Keratinocyte (primary cell): Measurements from ENCODE around the gene BRF1. TPM values are rescaled to one million over a fixed set of nuclear protein-coding genes. Genes with fewer than 3 reads are reported as not detected.

Experiments used
- DNase-seq: peaks from one replicate; pipeline ENCODE4 v3.0.0-alpha.2; 2011; ENCODE audit warnings: low read depth, missing footprints, low spot score
- FAIRE-seq: peaks from 2 replicates; lab custom pipeline; 2011; peaks lifted over from hg19 to GRCh38; lab: Jason Lieb, UNC
- H2AFZ ChIP-seq: 2 replicates; pipeline ENCODE4 v1.6.0; 2012; ENCODE audit warnings: low read length, control low read depth, inconsistent platforms; ENCODE audit not compliant: control insufficient read depth
- H3K27ac ChIP-seq: 2 replicates; pipeline ENCODE4 v1.5.1; 2011; ENCODE audit warnings: low read length; ENCODE audit not compliant: control insufficient read depth, insufficient read depth
- H3K27me3 ChIP-seq: 3 replicates; pipeline ENCODE4 v1.6.0; 2011; ENCODE audit warnings: low read length; ENCODE audit not compliant: control insufficient read depth, insufficient read depth; ENCODE audit errors: extremely low read depth
- H3K36me3 ChIP-seq, 2 experiments: 2 replicates in 1 of 2; 3 replicates in 1 of 2; pipeline ENCODE4 v1.5.1; 2011; ENCODE audit warnings: low read length in 2 of 2, mild to moderate bottlenecking in 1 of 2; ENCODE audit not compliant: control insufficient read depth in 2 of 2, insufficient read depth in 2 of 2; ENCODE audit errors: extremely low read depth in 1 of 2
- H3K4me1 ChIP-seq: 3 replicates; pipeline ENCODE4 v1.5.1; 2011; ENCODE audit warnings: low read length; ENCODE audit not compliant: control insufficient read depth, insufficient read depth; ENCODE audit errors: extremely low read depth
- H3K4me2 ChIP-seq: 3 replicates; pipeline ENCODE4 v1.6.0; 2011; ENCODE audit warnings: low read depth, low read length; ENCODE audit not compliant: control insufficient read depth, insufficient read depth; ENCODE audit errors: extremely low read depth
- H3K4me3 ChIP-seq, 3 experiments: fragments of 200-600 bp in 1 of 3; sonication (generic) in 1 of 3; 2 replicates in 2 of 3; 3 replicates in 1 of 3; pipeline ENCODE4 v1.5.1; 2011 to 2016; ENCODE audit warnings: low read length in 3 of 3, mild to moderate bottlenecking in 3 of 3, control low read depth in 2 of 3, inconsistent platforms in 1 of 3, low read depth in 1 of 3, mixed read lengths in 1 of 3, mixed run types in 1 of 3, moderate library complexity in 1 of 3; ENCODE audit not compliant: control insufficient read depth in 2 of 3, insufficient read depth in 2 of 3; ENCODE audit errors: extremely low read depth in 1 of 3
- H3K79me2 ChIP-seq: 2 replicates; pipeline ENCODE4 v1.6.0; 2012; ENCODE audit warnings: low read length; ENCODE audit not compliant: control insufficient read depth, insufficient read depth
- H3K9ac ChIP-seq: 3 replicates; pipeline ENCODE4 v1.6.0; 2011; ENCODE audit warnings: low read length; ENCODE audit not compliant: control insufficient read depth, insufficient read depth; ENCODE audit errors: extremely low read depth
- H3K9me1 ChIP-seq: 3 replicates; pipeline ENCODE4 v1.6.0; 2011; ENCODE audit warnings: low read length; ENCODE audit not compliant: control insufficient read depth, insufficient read depth; ENCODE audit errors: extremely low read depth
- H3K9me3 ChIP-seq: 2 replicates; pipeline ENCODE4 v1.5.1; 2012; ENCODE audit warnings: low read depth, low read length; ENCODE audit not compliant: control insufficient read depth
- H4K20me1 ChIP-seq: 3 replicates; pipeline ENCODE4 v1.6.0; 2011; ENCODE audit warnings: low read length; ENCODE audit not compliant: control insufficient read depth, insufficient read depth; ENCODE audit errors: extremely low read depth
- CTCF ChIP-seq, 3 experiments: IDR thresholded peaks in 1 of 3; conservative IDR thresholded peaks in 1 of 3; optimal IDR thresholded peaks in 1 of 3; 2 replicates in 2 of 3; 3 replicates in 1 of 3; pipeline versions ENCODE3 to v1.5.1; 2011; ENCODE audit warnings: low read length in 3 of 3, mild to moderate bottlenecking in 3 of 3, moderate library complexity in 2 of 3, control low read depth in 1 of 3, inconsistent platforms in 1 of 3; ENCODE audit not compliant: insufficient read depth in 2 of 3; ENCODE audit errors: extremely low read depth in 1 of 3
- EZH2 ChIP-seq: IDR thresholded peaks from one replicate; pipeline ENCODE4 v1.6.1; 2012; ENCODE audit warnings: inconsistent platforms, mild to moderate bottlenecking, low read length, moderate library complexity
- dilution Hi-C: fragments of 300-500 bp; cut with MboI; formaldehyde crosslinking; loops from one replicate; pipeline ENCODE4 v1.7.0; 2020; ENCODE audit warnings: low sequenced_read_pairs; ENCODE audit not compliant: extremely low pct_ligation_motif_present
- polyA plus RNA-seq, 5 experiments: library from polyadenylated mRNA; depleted of rRNA in 3 of 5; stranded (reverse) in 3 of 5; stranded (forward) in 1 of 5; unstranded in 1 of 5; fragments of >200 nt; gene quantifications; 1 replicate in 1 of 5; 2 replicates in 3 of 5; 3 replicates in 1 of 5; pipeline versions ENCODE4 v1.2.1 to v1.2.3, GENCODE V29; 2011 to 2012; ENCODE audit warnings: missing spikeins in 2 of 5, low read depth in 1 of 5, low replicate concordance in 1 of 5

Gene BRF1
- polyA plus RNA-seq, 1 donor (not counting 4 experiments of a cell fraction or from before 2014, with no cell fraction given): 6.5 TPM

GRCh38 chr14:105216490-105217247, 84.1 kb downstream of the BRF1 start:
- H3K36me3 ChIP-seq: peaks cover 0 to 24% of the 10 kb centered on the region in 2 experiments

GRCh38 chr14:105215602-105216001, 85.2 kb downstream of the BRF1 start:
- Histone ChIP-seq H3K4me1 (no peaks in the 10 kb centered on the region), H3K4me2 (no peak overlapping the region), H4K20me1 (no peaks in the 10 kb centered on the region), H3K27ac (no peak overlapping the region), H3K9me3 (no peaks in the 10 kb centered on the region), H3K27me3 (no peaks in the 10 kb centered on the region), H3K9me1 (no peaks in the 10 kb centered on the region), H3K9ac (no peak overlapping the region), H3K79me2 (no peaks in the 10 kb centered on the region), H3K36me3 (peaks cover 0 to 18% of the 10 kb centered on the region in 2 experiments), H3K4me3 (no peak overlapping the region), H2AFZ (no peak overlapping the region)
- no peak for FAIRE-seq
- no peak for DNase-seq
- dilution Hi-C loops: no loop called here
- TF ChIP-seq EZH2 (no peak), CTCF (optimal IDR thresholded peaks at IDR 0.05 in 1 of 3, IDR thresholded peaks at IDR 0.05 in 1 of 3, conservative IDR thresholded peaks at IDR 0.05 in 1 of 3; ENCODE audit: extremely low read depth in 1 of 3, insufficient read depth in 2 of 3, low read length in 3 of 3) (no peak)

More at GRCh38 chr14:105216490-105217247, 84.1 kb downstream of the BRF1 start:
- DNase-seq: no peak
- TF ChIP-seq CTCF (optimal IDR thresholded peaks at IDR 0.05 in 1 of 3, IDR thresholded peaks at IDR 0.05 in 1 of 3, conservative IDR thresholded peaks at IDR 0.05 in 1 of 3; ENCODE audit: extremely low read depth in 1 of 3, insufficient read depth in 2 of 3, low read length in 3 of 3): no peak
- TF ChIP-seq EZH2: no peak
- no peak overlapping the region for H3K4me3 ChIP-seq
- no peaks in the 10 kb centered on the region for H3K27me3 ChIP-seq
- no peak for FAIRE-seq
- no peak overlapping the region for H3K4me2 ChIP-seq
- no peak overlapping the region for H3K9ac ChIP-seq
- H3K79me2 ChIP-seq: no peaks in the 10 kb centered on the region
- H3K27ac ChIP-seq: no peak overlapping the region
- H3K9me3 ChIP-seq: no peaks in the 10 kb centered on the region
- dilution Hi-C loops: no loop called here
- H2AFZ ChIP-seq: no peak overlapping the region
- no peaks in the 10 kb centered on the region for H3K9me1 ChIP-seq
- no peaks in the 10 kb centered on the region for H4K20me1 ChIP-seq
- no peaks in the 10 kb centered on the region for H3K4me1 ChIP-seq
